B cell (primary cell): ENCODE results near the gene SMIM35. TPM values are rescaled to one million over a fixed set of nuclear protein-coding genes. Genes with fewer than 3 reads are reported as not detected.
"Not testable (repeated sequence)": the region's sequence is repeated elsewhere in the genome, so short reads cannot be mapped to it uniquely, and the experiment has no call there.

Source experiments
- ATAC-seq: fragments of 200-7000 bp; cut with Tn5 transposase; one replicate; pipeline ENCODE4 v1.10.0; 2021; ENCODE audit warnings: low read depth, mild to moderate bottlenecking, moderate number of reproducible peaks, moderate library complexity
- CTCF ChIA-PET: fragments of 350-600 bp; sonication (Branson Sonifier 250); formaldehyde crosslinking; loops from one replicate; lab custom pipeline; 2021; ENCODE audit warnings: antibody characterized with exemption, inconsistent platforms; lab: Charles Lee
- POLR2A ChIA-PET: fragments of 350-600 bp; sonication (Branson Sonifier 250); formaldehyde crosslinking; loops from one replicate; lab custom pipeline; 2021; ENCODE audit warnings: antibody characterized with exemption; lab: Charles Lee
- DNase-seq: peaks from one replicate; pipeline ENCODE4 v3.0.0; 2013
- H2AFZ ChIP-seq: 2 replicates; pipeline ENCODE4 v1.6.1; 2012; ENCODE audit warnings: mild to moderate bottlenecking, low read depth, low read length; ENCODE audit not compliant: insufficient read depth, poor library complexity, severe bottlenecking
- H3K27ac ChIP-seq, 2 donors: 1 replicate in 1 of 2; 2 replicates in 1 of 2; pipeline ENCODE4 v1.5.1; 2012 to 2013; ENCODE audit warnings: low read length in 2 of 2, mild to moderate bottlenecking in 2 of 2, moderate library complexity in 1 of 2
- H3K27me3 ChIP-seq, 4 experiments: fragments of 200-600 bp in 1 of 4; sonication (generic) in 1 of 4; replicated peaks in 1 of 4; 1 replicate in 2 of 4; 2 replicates in 2 of 4; pipeline versions ENCODE4 v1.6.1 to v1.7.0; 2013 to 2016; ENCODE audit warnings: low read length in 3 of 4, mild to moderate bottlenecking in 2 of 4, mixed read lengths in 1 of 4, moderate library complexity in 1 of 4; ENCODE audit not compliant: insufficient read depth in 4 of 4, control insufficient read depth in 3 of 4; ENCODE audit errors: control extremely low read depth in 1 of 4
- H3K36me3 ChIP-seq, 2 experiments: replicated peaks in 1 of 2; 1 replicate in 1 of 2; 2 replicates in 1 of 2; pipeline versions ENCODE4 v1.6.1 to v1.7.1; 2013; ENCODE audit warnings: low read length in 1 of 2; ENCODE audit not compliant: insufficient read depth in 2 of 2, control insufficient read depth in 1 of 2; ENCODE audit errors: control extremely low read depth in 1 of 2, extremely low read depth in 1 of 2
- H3K4me1 ChIP-seq, 2 donors: fragments of 200-600 bp in 1 of 2; sonication (generic) in 1 of 2; 1 replicate in 1 of 2; 2 replicates in 1 of 2; pipeline versions ENCODE4 v1.5.1 to v1.6.1; 2013 to 2017; ENCODE audit warnings: low read length in 2 of 2; ENCODE audit not compliant: control insufficient read depth in 2 of 2, insufficient read depth in 2 of 2
- H3K4me2 ChIP-seq: replicated peaks from 2 replicates; pipeline ENCODE3; 2012; ENCODE audit warnings: mild to moderate bottlenecking, low read depth, low read length; ENCODE audit not compliant: poor library complexity, severe bottlenecking
- H3K4me3 ChIP-seq, 5 experiments: fragments of 200-600 bp in 1 of 5; sonication (generic) in 1 of 5; 1 replicate in 3 of 5; 2 replicates in 2 of 5; pipeline versions ENCODE4 v1.5.1 to v1.7.0; 2011 to 2016; ENCODE audit warnings: low read length in 4 of 5, mild to moderate bottlenecking in 4 of 5, low read depth in 2 of 5, control low read depth in 1 of 5, moderate library complexity in 1 of 5; ENCODE audit not compliant: insufficient read depth in 1 of 5; ENCODE audit errors: control extremely low read depth in 1 of 5, extremely low read depth in 1 of 5
- H3K79me2 ChIP-seq: fragments of 200-600 bp; sonication (generic); one replicate; pipeline ENCODE4 v1.6.0; 2016; ENCODE audit warnings: low read length; ENCODE audit not compliant: control insufficient read depth, insufficient read depth
- H3K9ac ChIP-seq: fragments of 200-600 bp; sonication (generic); 2 replicates; pipeline ENCODE4 v1.6.1; 2017; ENCODE audit warnings: mild to moderate bottlenecking, low read length, moderate library complexity
- H3K9me3 ChIP-seq, 3 donors: one replicate each; pipeline versions ENCODE4 v1.6.1 to v1.7.1; 2013; ENCODE audit warnings: low read length in 2 of 3; ENCODE audit not compliant: control insufficient read depth in 2 of 3, insufficient read depth in 1 of 3; ENCODE audit errors: control extremely low read depth in 1 of 3
- H4K20me1 ChIP-seq: 2 replicates; pipeline ENCODE4 v1.6.0; 2012; ENCODE audit warnings: mild to moderate bottlenecking, low read length; ENCODE audit not compliant: insufficient read depth, control insufficient read depth, poor library complexity, severe bottlenecking
- H3K27ac Mint-ChIP-seq: one replicate; pipeline ENCODE4 v1.8.0; 2021; ENCODE audit warnings: mixed read lengths
- H3K27me3 Mint-ChIP-seq: one replicate; pipeline ENCODE4 v1.8.0; 2021; ENCODE audit warnings: mixed read lengths
- H3K4me1 Mint-ChIP-seq: one replicate; pipeline ENCODE4 v1.8.0; 2021; ENCODE audit warnings: mixed read lengths
- H3K4me3 Mint-ChIP-seq: one replicate; pipeline ENCODE4 v1.8.0; 2021; ENCODE audit warnings: mixed read lengths
- H3K9me3 Mint-ChIP-seq: one replicate; pipeline ENCODE4 v1.8.0; 2022; ENCODE audit warnings: mixed read lengths; ENCODE audit not compliant: insufficient read depth
- EZH2 ChIP-seq: IDR thresholded peaks from 2 replicates; pipeline ENCODE4 v1.6.1; 2012; ENCODE audit warnings: borderline replicate concordance, low read depth, mild to moderate bottlenecking, moderate library complexity, low read length; ENCODE audit not compliant: insufficient read depth, poor library complexity, severe bottlenecking
- WGBS: methylation state at CpG from one replicate; pipeline ENCODE4 v1.1.5; 2013; ENCODE audit warnings: missing lambda C conversion rate; ENCODE audit not compliant: insufficient coverage; 5-methylcytosine and 5-hydroxymethylcytosine counted together
- intact Hi-C: fragments of 100-400 bp; cut with micrococcal nuclease; formaldehyde crosslinking; loops from one replicate; pipeline ENCODE4 v1.10.0; 2022
- polyA plus RNA-seq: library from polyadenylated mRNA; depleted of rRNA; stranded (reverse); fragments of >200 nt; gene quantifications from 2 replicates; pipeline ENCODE4 v1.2.3, GENCODE V29; 2012
- total RNA-seq, 2 donors: library from RNA; stranded (reverse); fragments of 120-200 nt in 1 of 2; gene quantifications; 1 replicate in 1 of 2; 2 replicates in 1 of 2; pipeline versions ENCODE4 v1.2.3 to v1.2.4, GENCODE V29; 2013 to 2022
- TF ChIP-seq, protein P1 (sequence below): fragments of 200-600 bp; IDR thresholded peaks from one replicate; pipeline ENCODE4 v1.8.0; 2022; ENCODE audit warnings: antibody characterized with exemption, mild to moderate bottlenecking

SMIM35 gene
- total and polyA plus RNA-seq, 2 donors (not counting 1 experiment from before 2014, with no cell fraction given) = 1.3 to 4.5 TPM

DNA sequence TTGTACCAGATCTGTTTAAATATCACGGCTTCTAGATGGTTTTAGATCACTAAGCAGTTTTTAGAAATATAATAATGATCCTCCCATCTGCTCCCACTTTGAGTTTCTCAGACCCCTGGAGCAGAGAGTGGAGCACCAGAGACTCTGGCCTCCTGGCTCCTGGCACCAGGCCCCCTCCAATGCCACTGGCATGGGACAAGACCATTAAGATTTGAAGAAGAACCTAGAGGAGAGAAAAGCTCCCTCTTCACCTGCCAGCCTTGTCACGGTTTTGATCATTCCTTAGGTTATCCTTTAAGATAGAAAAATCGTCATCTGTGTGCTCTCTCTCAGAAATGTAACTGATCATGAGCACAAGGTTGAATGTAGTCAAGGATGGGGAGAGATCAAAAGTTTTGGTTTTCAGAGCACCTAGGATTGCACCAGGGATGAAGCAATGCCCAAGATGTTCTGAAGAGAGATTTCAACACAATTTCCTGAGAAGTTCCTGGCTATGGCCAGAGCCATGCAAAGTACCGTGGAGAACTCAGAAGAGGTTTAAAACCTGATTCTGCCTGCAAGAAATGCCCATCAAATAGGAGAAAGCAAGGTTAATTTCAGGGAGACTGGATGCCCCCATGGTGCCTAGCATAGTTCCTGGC is 78.4 kb downstream of the SMIM35 start:
- H3K27me3 ChIP-seq = no peaks in the 10 kb centered on the region
- H3K9me3 ChIP-seq = peaks cover 0 to 18% (median 4%) of the 10 kb centered on the region in 3 donors
- H3K27ac ChIP-seq = peak overlapping the region; percentile 95 to 99
- Mint-ChIP-seq H3K27ac (peak overlapping the region; percentile 99), H3K4me3 (peak overlapping the region; percentile 88), H3K27me3 (no peaks in the 10 kb centered on the region), H3K4me1 (peaks cover 100% of the 10 kb centered on the region), H3K9me3 (peaks cover 2% of the 10 kb centered on the region)
- no peaks in the 10 kb centered on the region for H3K79me2 ChIP-seq
- no peaks in the 10 kb centered on the region for H4K20me1 ChIP-seq
- peaks cover 99 to 100% of the 10 kb centered on the region in 2 donors for H3K4me1 ChIP-seq
- DNase-seq (no peak), ATAC-seq (no peak)
- CTCF ChIA-PET = interaction anchor here (0.9 to 10.5 kb wide), 12 partner anchors 11 to 200 kb away, joined by 3 to 133 read pairs (median 10); partner anchors contain the start of gene IL10RA
- H3K36me3 ChIP-seq = no peaks in the 10 kb centered on the region
- H3K4me3 ChIP-seq = peak overlapping the region in 2 of 5 experiments; percentile 14 to 38
- POLR2A ChIA-PET = interaction anchor here (0.7 to 20.9 kb wide), 7 partner anchors 10 to 193 kb away, joined by 3 to 346 read pairs (median 6); partner anchors contain the start of gene IL10RA
- intact Hi-C loops = loop anchor here (5.0 kb wide), 1 partner anchor 36 kb away; no protein-coding TSS in a partner anchor
- no peak overlapping the region for H2AFZ ChIP-seq
- TF ChIP-seq, protein P1, sequence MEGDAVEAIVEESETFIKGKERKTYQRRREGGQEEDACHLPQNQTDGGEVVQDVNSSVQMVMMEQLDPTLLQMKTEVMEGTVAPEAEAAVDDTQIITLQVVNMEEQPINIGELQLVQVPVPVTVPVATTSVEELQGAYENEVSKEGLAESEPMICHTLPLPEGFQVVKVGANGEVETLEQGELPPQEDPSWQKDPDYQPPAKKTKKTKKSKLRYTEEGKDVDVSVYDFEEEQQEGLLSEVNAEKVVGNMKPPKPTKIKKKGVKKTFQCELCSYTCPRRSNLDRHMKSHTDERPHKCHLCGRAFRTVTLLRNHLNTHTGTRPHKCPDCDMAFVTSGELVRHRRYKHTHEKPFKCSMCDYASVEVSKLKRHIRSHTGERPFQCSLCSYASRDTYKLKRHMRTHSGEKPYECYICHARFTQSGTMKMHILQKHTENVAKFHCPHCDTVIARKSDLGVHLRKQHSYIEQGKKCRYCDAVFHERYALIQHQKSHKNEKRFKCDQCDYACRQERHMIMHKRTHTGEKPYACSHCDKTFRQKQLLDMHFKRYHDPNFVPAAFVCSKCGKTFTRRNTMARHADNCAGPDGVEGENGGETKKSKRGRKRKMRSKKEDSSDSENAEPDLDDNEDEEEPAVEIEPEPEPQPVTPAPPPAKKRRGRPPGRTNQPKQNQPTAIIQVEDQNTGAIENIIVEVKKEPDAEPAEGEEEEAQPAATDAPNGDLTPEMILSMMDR = no peak
- no peak for TF ChIP-seq EZH2
- WGBS = 40% methylated on average over 3 of the region's 4 CpGs
- H3K9ac ChIP-seq = peak overlapping the region; percentile 21
- peak overlapping the region; percentile 67 for H3K4me2 ChIP-seq

DNA sequence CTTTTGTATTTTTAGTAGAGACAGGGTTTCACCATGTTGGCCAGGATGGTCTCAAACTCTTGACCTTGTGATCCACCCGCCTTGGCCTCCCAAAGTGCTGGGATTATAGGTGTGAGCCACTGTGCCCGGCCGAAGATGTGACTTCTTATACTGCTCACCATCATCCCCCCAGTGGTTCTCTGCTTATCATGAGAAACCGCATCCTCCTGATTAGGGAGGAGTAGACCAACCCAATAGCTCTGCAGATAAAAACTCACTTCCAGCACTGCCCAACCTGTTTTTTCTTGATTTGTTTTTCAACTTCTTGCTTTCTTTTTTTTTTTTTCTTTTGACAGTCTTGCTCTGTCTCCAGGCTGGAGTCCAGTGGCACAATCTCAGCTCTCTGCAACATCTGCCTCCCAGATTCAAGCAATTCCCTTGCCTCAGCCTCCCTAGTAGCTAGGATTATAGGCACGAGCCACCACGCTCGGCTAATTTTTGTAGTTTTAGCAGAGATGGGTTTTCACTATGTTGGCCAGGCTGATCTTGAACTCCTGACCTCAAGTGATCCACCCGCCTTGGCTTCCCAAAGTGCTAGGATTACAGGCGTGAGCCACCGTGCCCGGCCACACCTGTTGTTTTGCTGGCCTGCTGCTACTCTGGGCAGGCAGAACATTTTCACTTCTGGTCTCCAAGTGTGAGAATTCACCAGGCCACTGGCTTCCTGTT is 79.0 kb downstream of the SMIM35 start:
- H3K79me2 ChIP-seq, H3K27me3 Mint-ChIP-seq, H3K9me3 Mint-ChIP-seq, H3K27me3 ChIP-seq, H2AFZ ChIP-seq, H3K36me3 ChIP-seq, H4K20me1 ChIP-seq: not testable (repeated sequence)
- Histone ChIP-seq H3K27ac (peak overlapping the region; percentile 95 to 99), H3K4me1 (peaks cover 99 to 100% of the 10 kb centered on the region in 2 donors), H3K4me3 (peak overlapping the region in 1 of 5 experiments; percentile 38), H3K9me3 (peaks cover 0 to 12% (median 4%) of the 10 kb centered on the region in 3 donors), H3K4me2 (peak overlapping the region; percentile 67), H3K9ac (peak overlapping the region; percentile 21)
- DNase-seq = peak; percentile 79
- Mint-ChIP-seq H3K4me1 (peaks cover 100% of the 10 kb centered on the region), H3K27ac (peak overlapping the region; percentile 99), H3K4me3 (peak overlapping the region; percentile 88)
- ATAC-seq = peak; percentile 26
- WGBS = 4% methylated on average over 4 of the region's 11 CpGs
- intact Hi-C loops = loop anchor here (1.0 to 5.0 kb wide), 2 partner anchors 21 to 35 kb away; partner anchors contain the start of gene IL10RA
- POLR2A ChIA-PET = interaction anchor here (0.6 to 20.9 kb wide), 13 partner anchors 8 to 394 kb away, joined by 3 to 346 read pairs (median 6); partner anchors contain the start of gene IL10RA
- CTCF ChIA-PET = interaction anchor here (0.6 to 10.5 kb wide), 15 partner anchors 9 to 200 kb away, joined by 3 to 133 read pairs (median 5); partner anchors contain the start of gene IL10RA
